Measurements from ENCODE around the gene PIP5KL1.

GRCh38 chr9:127885508-127886281, 44.9 kb downstream of the PIP5KL1 start:
- TF ChIP-seq EP300 (IDR thresholded peaks at IDR 0.05) (no peak), CTCF (IDR thresholded peaks at IDR 0.05) (no peak)
